Measurements from ENCODE around the gene SRGAP3.

The SRGAP3 gene

DNA sequence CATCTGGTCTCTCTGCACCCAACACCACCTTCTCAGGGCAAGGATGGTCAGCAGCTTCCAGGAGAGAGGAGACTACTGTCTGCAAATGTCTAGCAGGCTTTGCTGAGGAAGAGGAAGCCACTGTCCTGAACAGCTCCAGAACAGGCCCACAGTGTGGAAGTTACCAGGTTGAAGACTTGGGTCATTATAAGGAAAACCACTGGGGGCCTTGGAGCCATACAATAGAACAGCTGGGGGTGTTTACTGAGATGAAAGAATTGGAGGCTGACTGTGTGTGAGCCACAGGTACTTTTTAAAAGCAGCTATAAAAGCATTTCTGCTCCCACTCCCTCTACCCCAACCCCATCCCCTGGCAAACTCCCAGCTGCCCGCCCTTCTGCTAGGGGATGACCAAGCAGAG, 24.2 kb downstream of the SRGAP3 start:
- no peaks in the 10 kb centered on the region for H3K9me3 ChIP-seq (ENCODE audit: control insufficient read depth, insufficient read depth, low read length)
- peaks cover 11% of the 10 kb centered on the region for H3K4me1 ChIP-seq (ENCODE audit: insufficient read depth, low read length)
- no peak overlapping the region for H3K9ac ChIP-seq (ENCODE audit: low read depth, low read length)
- no peaks in the 10 kb centered on the region for H3K36me3 ChIP-seq (ENCODE audit: insufficient read depth, low read length)

DNA sequence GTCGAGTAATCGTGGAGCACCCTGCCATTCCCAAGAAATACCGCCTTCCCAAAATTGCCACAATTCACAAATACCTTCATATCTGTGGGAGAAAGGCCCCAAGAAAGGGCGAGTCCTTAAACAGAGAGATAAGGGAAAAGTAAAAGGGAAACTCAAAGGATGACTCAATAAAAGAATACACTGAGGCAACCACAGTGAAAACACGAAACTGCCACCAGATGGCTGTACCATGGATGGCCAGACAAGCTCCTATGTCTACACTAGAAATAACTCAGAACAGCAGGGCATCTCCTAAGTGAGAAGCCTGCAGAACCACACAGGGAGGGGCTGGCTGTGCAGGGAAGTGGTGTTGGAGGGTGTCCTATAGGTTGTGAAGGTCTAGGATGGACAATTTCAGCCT, 25.0 kb downstream of the SRGAP3 start:
- Histone ChIP-seq H3K9ac (ENCODE audit: low read depth, low read length) (no peak overlapping the region), H3K4me1 (ENCODE audit: insufficient read depth, low read length) (peaks cover 11% of the 10 kb centered on the region), H3K9me3 (ENCODE audit: control insufficient read depth, insufficient read depth, low read length) (no peaks in the 10 kb centered on the region), H3K36me3 (ENCODE audit: insufficient read depth, low read length) (no peaks in the 10 kb centered on the region)

DNA sequence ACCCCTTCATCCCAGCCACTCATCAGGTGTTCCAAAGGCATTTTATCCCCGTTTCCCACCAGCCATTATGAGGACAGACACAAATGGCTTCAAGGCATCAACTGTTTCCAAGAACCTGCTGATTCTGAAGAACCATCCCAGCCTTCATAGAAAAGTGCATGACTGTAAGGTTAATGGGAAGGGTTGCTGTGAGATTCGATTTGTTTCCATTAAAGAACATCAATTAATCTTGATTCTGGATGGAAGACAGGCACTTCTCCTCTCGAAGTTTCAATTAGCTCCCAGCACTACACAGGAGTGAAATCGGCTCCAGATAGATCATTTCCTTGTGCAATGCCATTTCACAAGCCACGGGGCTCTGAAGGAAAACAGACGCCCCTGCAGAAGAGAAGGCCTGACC, 25.8 kb downstream of the SRGAP3 start:
- Histone ChIP-seq H3K9me3 (ENCODE audit: control insufficient read depth, insufficient read depth, low read length) (no peaks in the 10 kb centered on the region), H3K9ac (ENCODE audit: low read depth, low read length) (no peak overlapping the region), H3K36me3 (ENCODE audit: insufficient read depth, low read length) (no peaks in the 10 kb centered on the region), H3K4me1 (ENCODE audit: insufficient read depth, low read length) (peaks cover 11% of the 10 kb centered on the region)

DNA sequence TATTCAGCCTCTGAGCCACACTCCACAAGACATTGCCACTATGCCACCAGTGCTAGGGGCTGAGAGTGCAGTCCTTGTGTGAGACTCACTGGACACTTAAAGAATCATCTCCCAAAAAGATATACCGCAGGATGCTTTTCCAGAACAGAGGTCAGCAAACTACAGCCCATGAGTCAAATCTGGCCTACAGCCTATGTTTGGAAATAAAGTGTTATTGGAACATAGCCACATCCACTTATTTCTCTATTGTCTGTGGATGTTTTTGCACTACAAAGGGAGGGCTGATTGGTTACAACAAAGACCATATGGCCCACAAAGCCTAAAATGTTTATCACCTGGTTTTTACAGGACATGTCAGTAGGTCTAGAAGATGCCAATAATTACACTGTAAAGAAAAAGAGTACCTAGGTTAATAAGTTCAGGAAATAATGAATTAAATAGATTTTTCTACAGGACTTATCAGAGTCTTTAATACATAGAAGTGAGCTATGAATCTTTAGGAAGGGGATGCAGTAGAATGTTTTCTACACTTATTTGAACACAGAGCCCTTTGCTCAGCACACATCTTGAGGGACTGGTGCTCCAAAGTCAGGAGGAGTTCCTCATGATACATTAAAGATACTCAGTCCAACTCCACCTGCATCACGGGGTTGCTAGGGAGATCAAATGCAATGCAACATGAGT, 26.3 kb downstream of the SRGAP3 start:
- H3K4me1 ChIP-seq (ENCODE audit: insufficient read depth, low read length): peaks cover 11% of the 10 kb centered on the region
- no peak overlapping the region for H3K9ac ChIP-seq (ENCODE audit: low read depth, low read length)
- H3K9me3 ChIP-seq (ENCODE audit: control insufficient read depth, insufficient read depth, low read length): no peaks in the 10 kb centered on the region
- no peaks in the 10 kb centered on the region for H3K36me3 ChIP-seq (ENCODE audit: insufficient read depth, low read length)

DNA sequence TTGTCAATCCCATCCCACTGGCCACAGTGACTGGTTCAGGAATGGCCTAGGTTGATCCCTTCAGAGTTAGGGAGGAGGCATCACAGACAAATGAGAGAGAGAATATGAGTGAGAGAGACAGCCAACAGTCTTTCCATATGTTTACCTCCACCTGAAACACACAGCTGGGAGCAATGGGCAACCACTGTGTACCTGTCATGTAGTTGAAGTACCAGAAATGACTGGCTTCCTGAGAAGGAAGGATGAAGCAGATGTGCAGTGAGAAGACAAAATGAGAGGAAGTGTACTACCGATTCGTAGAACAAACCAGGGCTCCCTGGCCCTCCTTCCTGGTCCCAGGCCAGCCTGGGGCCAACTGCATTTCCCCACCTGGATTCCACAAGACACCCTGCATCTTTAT, 27.4 kb downstream of the SRGAP3 start:
- Histone ChIP-seq H3K9me3 (ENCODE audit: control insufficient read depth, insufficient read depth, low read length) (no peaks in the 10 kb centered on the region), H3K9ac (ENCODE audit: low read depth, low read length) (no peak overlapping the region), H3K4me1 (ENCODE audit: insufficient read depth, low read length) (peaks cover 11% of the 10 kb centered on the region), H3K36me3 (ENCODE audit: insufficient read depth, low read length) (no peaks in the 10 kb centered on the region)

DNA sequence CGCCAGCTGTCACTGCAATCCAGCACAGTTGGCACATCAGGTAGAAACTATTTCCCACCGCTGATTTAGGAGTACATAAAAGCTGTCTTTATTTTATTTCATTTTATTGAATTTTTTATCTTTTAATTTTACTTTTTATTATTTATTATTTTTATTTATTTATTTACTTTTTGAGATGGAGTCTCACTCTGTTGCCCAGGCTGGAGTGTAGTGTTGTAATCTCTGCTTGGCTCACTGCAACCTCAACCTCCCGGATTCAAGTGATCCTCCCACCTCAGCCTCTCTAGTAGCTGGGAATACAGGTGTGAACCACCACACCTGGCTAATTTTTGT, 31.0 kb downstream of the SRGAP3 start:
- no peaks in the 10 kb centered on the region for H3K36me3 ChIP-seq (ENCODE audit: insufficient read depth, low read length)
- H3K9ac ChIP-seq (ENCODE audit: low read depth, low read length): no peak overlapping the region
- no peaks in the 10 kb centered on the region for H3K9me3 ChIP-seq (ENCODE audit: control insufficient read depth, insufficient read depth, low read length)
- no peaks in the 10 kb centered on the region for H3K4me1 ChIP-seq (ENCODE audit: insufficient read depth, low read length)

DNA sequence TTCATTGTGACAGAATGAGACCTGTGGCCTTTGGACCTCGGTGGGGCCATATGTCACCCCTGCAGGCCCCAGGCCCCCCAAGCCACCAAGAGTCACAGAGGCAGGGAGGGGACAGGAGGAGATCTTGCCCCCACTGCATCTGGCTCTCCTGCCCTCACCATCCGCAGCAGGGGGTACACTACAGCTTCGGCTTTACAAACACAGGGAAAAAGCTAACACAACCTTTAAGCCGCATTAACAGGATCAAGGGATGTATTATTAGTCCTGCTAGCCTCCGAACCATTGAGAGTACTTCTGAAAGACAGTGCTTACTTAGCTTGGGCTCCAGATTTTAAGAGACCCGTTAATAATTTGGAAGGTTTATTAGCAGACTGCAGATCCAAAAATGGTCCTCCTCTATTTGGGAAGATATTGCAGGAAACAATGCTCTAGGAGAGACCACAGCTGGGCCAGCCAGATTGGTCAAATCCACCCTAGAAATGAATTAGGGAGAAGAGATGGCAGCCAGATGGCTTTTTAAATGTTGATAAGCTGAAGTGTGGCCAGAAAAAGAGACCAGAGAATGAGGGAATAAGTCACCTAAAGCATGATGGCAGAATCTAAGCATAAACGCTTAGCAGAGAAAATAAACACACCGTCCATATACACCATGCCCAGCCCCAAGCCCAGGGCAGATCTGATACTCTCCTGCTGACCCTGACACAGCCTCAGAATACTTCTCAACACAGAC, 31.5 kb downstream of the SRGAP3 start:
- H3K9me3 ChIP-seq (ENCODE audit: control insufficient read depth, insufficient read depth, low read length): no peaks in the 10 kb centered on the region
- no peaks in the 10 kb centered on the region for H3K4me1 ChIP-seq (ENCODE audit: insufficient read depth, low read length)
- H3K9ac ChIP-seq (ENCODE audit: low read depth, low read length): no peak overlapping the region
- H3K36me3 ChIP-seq (ENCODE audit: insufficient read depth, low read length): no peaks in the 10 kb centered on the region

DNA sequence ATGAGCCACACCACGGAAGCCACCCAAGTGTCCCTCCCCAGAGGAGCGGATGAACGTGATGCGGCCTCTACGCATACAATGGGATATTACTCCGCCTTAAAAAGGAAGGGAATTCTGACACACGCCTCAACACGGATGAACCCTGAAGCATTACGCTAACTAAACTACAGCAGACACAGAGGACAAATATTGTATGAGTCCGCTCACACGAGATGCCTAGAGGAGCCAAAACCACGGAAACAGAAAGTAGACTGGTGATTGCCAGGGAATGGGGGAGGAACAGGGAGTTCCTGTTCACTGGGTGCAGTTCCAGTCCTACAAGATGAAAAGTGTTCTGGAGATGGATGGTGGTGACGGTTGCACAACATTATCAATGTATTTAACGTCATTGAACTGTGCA, 32.7 kb downstream of the SRGAP3 start:
- H3K9ac ChIP-seq (ENCODE audit: low read depth, low read length): no peak overlapping the region

DNA sequence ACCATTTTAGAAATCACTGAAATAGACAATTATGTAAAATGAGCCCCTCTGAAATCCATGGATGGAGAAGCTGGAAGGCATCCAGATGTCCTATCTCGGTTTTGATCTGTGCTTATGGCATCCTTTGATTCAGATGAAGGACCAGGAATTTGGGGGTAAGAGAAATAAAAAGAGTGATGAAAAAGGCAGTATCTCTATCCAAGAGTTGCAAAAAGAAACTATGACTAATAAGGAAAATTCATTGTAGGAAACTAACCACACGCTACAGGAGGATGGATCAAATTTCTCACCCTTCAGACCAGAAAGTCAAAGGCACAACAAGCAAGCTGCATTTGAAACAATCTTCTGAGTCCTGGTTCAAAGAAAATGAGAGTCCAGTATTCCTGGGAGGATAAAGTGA, 34.8 kb downstream of the SRGAP3 start:
- Histone ChIP-seq H3K9ac (ENCODE audit: low read depth, low read length) (no peak overlapping the region), H3K9me3 (ENCODE audit: control insufficient read depth, insufficient read depth, low read length) (no peaks in the 10 kb centered on the region), H3K36me3 (ENCODE audit: insufficient read depth, low read length) (no peaks in the 10 kb centered on the region), H3K4me1 (ENCODE audit: insufficient read depth, low read length) (no peaks in the 10 kb centered on the region)

More for the DNA sequence above, 32.7 kb downstream of the SRGAP3 start:
- Histone ChIP-seq H3K4me1 (ENCODE audit: insufficient read depth, low read length) (no peaks in the 10 kb centered on the region), H3K36me3 (ENCODE audit: insufficient read depth, low read length) (no peaks in the 10 kb centered on the region), H3K9me3 (ENCODE audit: control insufficient read depth, insufficient read depth, low read length) (no peaks in the 10 kb centered on the region)

DNA sequence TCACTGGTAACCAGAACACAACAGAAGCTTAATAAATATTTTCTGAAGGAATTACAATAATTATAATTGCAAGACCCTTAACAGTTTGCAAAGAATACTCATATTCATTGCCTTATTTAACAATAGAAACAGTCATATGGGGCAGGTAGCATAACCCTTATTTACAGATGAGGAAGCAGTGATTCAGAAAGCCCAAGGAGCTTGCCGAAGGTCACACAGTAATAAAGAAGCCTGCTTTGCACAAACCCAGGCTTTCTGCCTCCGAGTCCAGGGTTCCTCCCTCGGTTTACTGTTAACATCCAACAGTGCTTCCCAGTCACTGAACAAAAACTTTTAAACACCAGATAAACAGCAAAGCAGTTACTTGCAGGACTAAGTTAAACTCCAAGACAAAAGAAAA, 35.3 kb downstream of the SRGAP3 start:
- Histone ChIP-seq H3K9ac (ENCODE audit: low read depth, low read length) (no peak overlapping the region), H3K9me3 (ENCODE audit: control insufficient read depth, insufficient read depth, low read length) (no peaks in the 10 kb centered on the region), H3K36me3 (ENCODE audit: insufficient read depth, low read length) (no peaks in the 10 kb centered on the region), H3K4me1 (ENCODE audit: insufficient read depth, low read length) (no peaks in the 10 kb centered on the region)

DNA sequence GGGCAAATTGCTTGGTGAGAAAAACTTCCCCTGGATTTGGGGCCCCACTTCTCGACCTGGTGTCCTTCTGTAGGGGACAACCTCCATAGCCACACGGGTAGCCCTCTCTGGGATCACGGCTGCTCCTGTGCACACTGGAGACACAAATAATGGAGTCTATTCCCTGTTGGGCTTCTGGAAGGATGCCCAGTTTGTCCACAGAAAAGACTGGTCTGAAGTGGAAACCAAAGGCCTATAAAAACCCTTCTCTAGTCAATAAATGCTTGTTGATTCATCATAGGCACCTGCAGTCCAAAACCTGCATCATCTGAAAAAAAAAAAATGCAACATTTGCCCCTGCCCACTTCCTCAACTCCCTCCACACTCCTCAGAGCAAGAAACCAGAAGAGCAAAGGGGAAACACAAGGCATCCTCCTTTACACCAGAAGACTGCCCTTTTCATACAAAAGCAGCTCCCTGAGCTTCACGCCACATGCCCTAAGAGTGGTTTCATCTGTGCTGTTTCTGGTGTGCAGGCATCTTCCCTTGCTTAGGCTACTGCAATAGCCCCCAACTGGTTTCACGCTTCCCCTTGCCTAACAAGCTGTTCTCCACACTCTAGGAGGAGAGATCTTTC, 36.3 kb downstream of the SRGAP3 start:
- H3K4me1 ChIP-seq (ENCODE audit: insufficient read depth, low read length): no peaks in the 10 kb centered on the region
- no peaks in the 10 kb centered on the region for H3K36me3 ChIP-seq (ENCODE audit: insufficient read depth, low read length)
- no peaks in the 10 kb centered on the region for H3K9me3 ChIP-seq (ENCODE audit: control insufficient read depth, insufficient read depth, low read length)
- H3K9ac ChIP-seq (ENCODE audit: low read depth, low read length): no peak overlapping the region

DNA sequence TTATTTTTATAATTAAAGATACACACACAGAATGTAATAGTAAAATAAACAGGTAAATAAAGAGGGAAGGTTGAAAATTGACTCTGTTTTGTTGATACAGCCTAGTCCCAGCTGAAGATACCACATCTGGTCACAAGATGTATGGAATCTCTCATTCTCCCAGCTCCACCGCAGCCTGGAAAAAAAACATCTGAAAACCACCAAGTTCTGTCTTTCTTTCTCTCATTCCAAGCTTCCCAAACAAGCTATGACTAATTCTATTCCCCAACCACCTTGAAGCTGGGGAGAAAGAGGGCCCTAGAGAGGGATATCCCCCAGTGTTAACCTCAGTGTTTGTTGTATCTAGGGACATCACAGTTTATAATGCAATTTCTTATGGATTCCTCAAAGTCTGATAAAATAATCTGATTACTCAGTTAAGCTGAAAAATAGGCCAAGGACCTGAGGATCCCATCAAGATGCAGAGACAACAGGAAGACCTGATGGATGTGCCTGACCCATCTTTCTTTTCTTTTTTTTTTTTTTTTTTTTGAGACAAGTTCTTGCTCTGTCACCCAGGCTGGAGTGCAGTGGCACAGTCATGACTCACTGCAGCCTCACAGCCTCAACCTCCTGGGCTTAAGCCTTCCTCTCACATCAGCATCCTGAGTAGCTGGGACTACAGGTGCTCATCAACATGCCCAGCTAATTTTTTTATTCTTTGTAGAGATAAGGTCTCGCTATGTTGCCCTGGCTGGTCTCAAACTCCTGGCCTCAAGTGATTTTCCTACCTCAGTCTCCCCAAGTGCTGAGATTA, 38.1 kb downstream of the SRGAP3 start:
- no peaks in the 10 kb centered on the region for H3K9me3 ChIP-seq (ENCODE audit: control insufficient read depth, insufficient read depth, low read length)
- H3K4me1 ChIP-seq (ENCODE audit: insufficient read depth, low read length): no peaks in the 10 kb centered on the region
- H3K36me3 ChIP-seq (ENCODE audit: insufficient read depth, low read length): no peaks in the 10 kb centered on the region
- no peak overlapping the region for H3K9ac ChIP-seq (ENCODE audit: low read depth, low read length)

DNA sequence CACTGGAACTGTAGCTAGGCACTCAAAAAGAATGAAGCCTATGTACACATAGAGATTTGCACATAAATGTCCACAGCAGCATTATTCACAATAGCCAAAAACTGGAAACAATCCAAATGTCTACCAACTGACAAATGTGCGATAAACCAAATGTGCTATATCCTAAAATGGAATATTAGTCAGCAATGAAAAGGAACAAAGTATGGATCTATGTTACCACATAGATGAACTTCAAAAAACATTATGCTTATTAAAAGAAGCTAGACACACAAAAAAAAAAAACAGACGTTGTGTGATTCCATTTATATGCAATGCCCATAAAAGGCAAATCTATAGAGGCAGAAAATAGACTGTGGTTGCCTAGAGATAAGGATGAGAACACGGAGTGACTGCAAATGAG, 39.7 kb downstream of the SRGAP3 start:
- Histone ChIP-seq H3K4me1 (ENCODE audit: insufficient read depth, low read length) (no peaks in the 10 kb centered on the region), H3K36me3 (ENCODE audit: insufficient read depth, low read length) (no peaks in the 10 kb centered on the region), H3K9me3 (ENCODE audit: control insufficient read depth, insufficient read depth, low read length) (no peaks in the 10 kb centered on the region), H3K9ac (ENCODE audit: low read depth, low read length) (no peak overlapping the region)

DNA sequence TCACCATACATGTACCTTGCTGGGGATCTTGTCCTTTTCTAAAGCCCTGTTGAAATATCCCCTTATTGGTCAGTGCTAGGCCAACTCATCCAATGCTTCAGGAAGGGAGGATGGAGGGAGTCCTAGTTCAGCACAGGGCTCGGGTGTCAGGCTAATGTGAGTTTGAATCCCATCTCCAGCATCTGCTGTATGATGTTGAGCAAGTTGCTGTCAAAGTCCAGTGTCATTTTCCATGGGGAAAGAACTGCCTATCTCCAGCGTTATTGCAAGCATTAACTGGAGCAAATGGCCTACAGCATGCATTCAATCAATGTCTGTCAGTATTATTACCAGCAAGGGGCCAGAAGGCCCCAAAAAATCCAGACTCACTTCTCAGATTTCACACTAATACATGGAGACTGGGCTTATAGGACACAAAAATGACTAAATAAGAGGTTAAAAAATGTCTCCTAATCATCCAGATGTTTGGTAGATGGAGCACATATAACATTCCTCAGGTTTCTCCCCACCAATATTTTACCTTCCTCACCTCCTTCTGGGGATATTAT, 40.8 kb downstream of the SRGAP3 start:
- no peak overlapping the region for H3K9ac ChIP-seq (ENCODE audit: low read depth, low read length)
- no peaks in the 10 kb centered on the region; the same call in 1 of the 2 replicates for H3K4me1 ChIP-seq (ENCODE audit: insufficient read depth, low read length)
- H3K36me3 ChIP-seq (ENCODE audit: insufficient read depth, low read length): no peaks in the 10 kb centered on the region
- H3K9me3 ChIP-seq (ENCODE audit: control insufficient read depth, insufficient read depth, low read length): no peaks in the 10 kb centered on the region

All from ES-I3 (cell line).